ENCODE measurements around the gene HS3ST2.

- TF ChIP-seq, protein P1, sequence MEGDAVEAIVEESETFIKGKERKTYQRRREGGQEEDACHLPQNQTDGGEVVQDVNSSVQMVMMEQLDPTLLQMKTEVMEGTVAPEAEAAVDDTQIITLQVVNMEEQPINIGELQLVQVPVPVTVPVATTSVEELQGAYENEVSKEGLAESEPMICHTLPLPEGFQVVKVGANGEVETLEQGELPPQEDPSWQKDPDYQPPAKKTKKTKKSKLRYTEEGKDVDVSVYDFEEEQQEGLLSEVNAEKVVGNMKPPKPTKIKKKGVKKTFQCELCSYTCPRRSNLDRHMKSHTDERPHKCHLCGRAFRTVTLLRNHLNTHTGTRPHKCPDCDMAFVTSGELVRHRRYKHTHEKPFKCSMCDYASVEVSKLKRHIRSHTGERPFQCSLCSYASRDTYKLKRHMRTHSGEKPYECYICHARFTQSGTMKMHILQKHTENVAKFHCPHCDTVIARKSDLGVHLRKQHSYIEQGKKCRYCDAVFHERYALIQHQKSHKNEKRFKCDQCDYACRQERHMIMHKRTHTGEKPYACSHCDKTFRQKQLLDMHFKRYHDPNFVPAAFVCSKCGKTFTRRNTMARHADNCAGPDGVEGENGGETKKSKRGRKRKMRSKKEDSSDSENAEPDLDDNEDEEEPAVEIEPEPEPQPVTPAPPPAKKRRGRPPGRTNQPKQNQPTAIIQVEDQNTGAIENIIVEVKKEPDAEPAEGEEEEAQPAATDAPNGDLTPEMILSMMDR (IDR thresholded peaks at IDR 0.05), result no peak
- no peak for TF ChIP-seq POLR2A (IDR thresholded peaks at IDR 0.05)
Measured at GRCh38 chr16:22926105-22926751, 112.3 kb downstream of the HS3ST2 start.
